AG10803 (cell line): Measurements from ENCODE around the gene PPP2R2D.

Experiments used
- DNase-seq: peaks from one replicate; pipeline ENCODE4 v3.0.0; 2010; ENCODE audit warnings: low read depth
- H3K4me3 ChIP-seq: 2 replicates; pipeline ENCODE4 v1.5.1; 2011; ENCODE audit warnings: mild to moderate bottlenecking, low read length, control low read depth
- TF ChIP-seq, protein P1 (sequence below): conservative IDR thresholded peaks from 2 replicates; pipeline ENCODE4 v1.5.1; 2011; ENCODE audit warnings: mild to moderate bottlenecking, low read length, control low read depth, inconsistent platforms

Gene PPP2R2D

DNA sequence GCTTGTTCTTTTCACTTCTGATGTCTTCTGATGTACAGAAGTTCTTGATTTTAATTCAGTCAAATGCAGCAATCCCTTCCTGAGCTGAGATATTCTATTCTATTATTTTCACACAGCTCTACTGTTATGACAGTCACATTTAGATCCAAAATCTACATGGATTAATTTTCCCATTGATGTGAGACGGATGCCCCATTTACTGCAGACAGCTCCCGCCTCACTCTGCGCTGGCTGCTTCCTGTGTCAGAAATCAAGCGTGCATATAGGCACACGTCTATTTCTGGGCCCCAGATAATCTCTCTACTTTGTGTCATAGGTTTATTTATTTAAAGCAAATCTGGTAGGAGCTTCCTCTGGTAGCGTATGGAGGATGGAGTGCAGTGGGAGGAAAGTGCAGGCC, 74.2 kb downstream of the PPP2R2D start:
- H3K4me3 ChIP-seq, result no peak overlapping the region
- TF ChIP-seq, protein P1, sequence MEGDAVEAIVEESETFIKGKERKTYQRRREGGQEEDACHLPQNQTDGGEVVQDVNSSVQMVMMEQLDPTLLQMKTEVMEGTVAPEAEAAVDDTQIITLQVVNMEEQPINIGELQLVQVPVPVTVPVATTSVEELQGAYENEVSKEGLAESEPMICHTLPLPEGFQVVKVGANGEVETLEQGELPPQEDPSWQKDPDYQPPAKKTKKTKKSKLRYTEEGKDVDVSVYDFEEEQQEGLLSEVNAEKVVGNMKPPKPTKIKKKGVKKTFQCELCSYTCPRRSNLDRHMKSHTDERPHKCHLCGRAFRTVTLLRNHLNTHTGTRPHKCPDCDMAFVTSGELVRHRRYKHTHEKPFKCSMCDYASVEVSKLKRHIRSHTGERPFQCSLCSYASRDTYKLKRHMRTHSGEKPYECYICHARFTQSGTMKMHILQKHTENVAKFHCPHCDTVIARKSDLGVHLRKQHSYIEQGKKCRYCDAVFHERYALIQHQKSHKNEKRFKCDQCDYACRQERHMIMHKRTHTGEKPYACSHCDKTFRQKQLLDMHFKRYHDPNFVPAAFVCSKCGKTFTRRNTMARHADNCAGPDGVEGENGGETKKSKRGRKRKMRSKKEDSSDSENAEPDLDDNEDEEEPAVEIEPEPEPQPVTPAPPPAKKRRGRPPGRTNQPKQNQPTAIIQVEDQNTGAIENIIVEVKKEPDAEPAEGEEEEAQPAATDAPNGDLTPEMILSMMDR, result no peak
- no peak for DNase-seq

DNA sequence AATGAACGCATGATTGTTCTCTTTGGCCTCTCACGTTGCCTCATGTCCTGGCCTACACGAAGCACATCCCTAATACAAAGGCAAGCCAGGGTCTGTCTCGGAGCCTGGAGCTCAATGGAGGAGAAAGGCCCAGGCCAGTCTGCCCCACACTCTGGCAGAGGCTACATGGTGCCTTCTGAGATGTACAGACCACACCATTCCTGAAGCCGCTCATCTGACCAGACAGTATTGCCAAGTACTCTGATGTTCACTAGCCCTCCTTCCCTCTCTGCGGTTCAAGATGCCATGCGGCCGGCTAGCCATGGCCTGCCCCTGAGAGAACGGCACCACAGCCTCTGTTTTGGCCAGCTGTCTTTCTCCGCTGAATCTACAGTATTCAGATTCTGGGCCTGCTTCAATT, 75.0 kb downstream of the PPP2R2D start:
- TF ChIP-seq, protein P1, result no peak
- no peak overlapping the region for H3K4me3 ChIP-seq
- no peak for DNase-seq

DNA sequence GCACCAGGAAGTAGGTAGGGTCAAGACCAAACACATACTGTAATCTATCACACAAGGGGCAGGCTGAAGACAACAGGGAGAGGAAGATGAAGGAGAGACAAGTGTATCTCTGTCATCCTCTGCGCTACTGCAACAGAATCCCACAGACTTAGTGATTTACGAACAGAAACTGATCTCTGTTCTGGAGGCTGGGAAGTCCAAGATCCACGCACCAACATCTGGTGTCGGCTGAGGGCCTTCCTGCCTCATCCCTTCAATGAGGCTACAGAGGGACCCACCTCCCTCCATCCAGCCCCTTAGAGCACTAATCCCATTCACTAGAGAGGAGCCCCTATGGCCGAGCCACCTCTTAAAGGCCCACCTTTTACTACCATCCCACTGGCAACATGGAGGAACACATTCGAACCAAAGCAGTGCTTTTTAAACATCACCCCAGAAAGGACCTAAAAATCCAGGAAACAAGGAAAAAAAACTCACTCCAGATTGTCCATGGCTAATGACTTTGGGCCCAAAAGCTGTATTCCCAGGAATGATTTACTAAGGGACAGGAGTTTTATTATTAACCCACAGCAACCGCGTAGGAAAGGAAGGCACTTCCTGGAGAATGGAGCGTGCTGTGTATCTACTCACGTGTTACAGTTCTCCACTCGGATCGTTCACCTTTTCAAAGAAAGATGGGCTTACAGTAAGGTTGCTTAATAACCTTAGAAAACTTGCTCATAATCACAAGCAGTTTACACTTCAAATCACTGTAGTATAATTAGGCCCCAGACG, 76.7 kb downstream of the PPP2R2D start:
- H3K4me3 ChIP-seq, result no peak overlapping the region
- DNase-seq, result no peak
- TF ChIP-seq, protein P1, result no peak

DNA sequence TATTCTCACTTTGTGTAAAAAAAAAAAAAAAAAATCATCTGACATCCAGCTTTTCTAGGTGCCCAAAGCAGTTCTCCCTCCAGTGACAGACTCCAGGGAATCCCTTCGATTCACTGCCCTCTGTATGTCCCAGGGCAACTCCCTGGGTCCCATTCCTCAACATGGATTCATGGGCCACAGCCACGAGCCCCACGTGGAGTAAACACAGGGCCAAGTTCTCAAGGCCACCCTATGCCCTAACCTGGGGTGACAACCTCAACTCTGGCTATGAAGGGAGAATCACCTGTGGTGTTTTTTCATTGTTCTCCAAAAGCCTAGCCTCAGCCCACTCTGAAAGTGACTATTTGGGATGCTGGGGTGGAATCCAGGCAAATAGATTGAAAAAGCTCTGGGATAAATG, 77.6 kb downstream of the PPP2R2D start:
- no peak for DNase-seq
- TF ChIP-seq, protein P1, result no peak
- H3K4me3 ChIP-seq, result no peak overlapping the region

DNA sequence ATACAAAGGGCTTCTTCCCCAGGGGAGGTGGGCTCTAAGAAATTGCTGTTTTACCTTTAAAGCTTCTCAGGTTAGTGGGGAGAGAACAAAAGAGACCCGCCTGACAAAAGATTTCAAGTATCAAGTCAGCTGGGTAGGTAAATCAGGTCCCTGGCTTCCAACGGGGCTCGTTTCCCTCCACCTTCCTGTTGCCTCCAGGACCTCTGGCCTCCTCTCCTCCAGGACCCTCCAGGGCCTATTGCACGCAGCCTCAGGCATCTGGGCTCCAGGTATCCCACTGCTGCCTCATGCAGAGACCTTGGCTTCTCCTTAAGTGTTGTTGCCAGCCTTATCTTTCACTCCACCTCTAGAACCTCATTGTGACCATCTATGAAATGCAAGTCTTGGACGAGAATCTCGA, 78.0 kb downstream of the PPP2R2D start:
- TF ChIP-seq, protein P1, result no peak
- DNase-seq, result no peak
- peak overlapping the region; percentile 93 for H3K4me3 ChIP-seq

DNA sequence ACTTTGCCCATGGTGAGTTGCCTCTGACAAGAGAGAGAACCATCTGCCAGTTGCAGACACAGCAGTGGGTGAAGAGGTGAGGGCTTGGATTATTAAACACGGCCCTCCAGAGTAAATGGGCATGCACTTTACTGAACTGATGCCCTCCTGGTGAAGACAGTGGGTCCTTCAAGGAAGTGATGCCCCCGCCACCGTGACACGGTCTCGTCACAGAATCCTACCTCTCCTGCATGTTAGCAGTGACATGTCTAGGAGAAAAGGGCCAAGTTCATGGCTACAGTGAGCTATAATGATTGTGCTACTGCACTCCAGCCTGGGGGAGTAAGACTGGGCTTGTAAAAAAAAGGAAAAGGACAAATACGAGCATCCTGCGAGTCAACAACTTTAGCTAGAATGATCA, 78.5 kb downstream of the PPP2R2D start:
- peak overlapping the region; percentile 93 for H3K4me3 ChIP-seq
- TF ChIP-seq, protein P1, result no peak
- DNase-seq, result no peak

DNA sequence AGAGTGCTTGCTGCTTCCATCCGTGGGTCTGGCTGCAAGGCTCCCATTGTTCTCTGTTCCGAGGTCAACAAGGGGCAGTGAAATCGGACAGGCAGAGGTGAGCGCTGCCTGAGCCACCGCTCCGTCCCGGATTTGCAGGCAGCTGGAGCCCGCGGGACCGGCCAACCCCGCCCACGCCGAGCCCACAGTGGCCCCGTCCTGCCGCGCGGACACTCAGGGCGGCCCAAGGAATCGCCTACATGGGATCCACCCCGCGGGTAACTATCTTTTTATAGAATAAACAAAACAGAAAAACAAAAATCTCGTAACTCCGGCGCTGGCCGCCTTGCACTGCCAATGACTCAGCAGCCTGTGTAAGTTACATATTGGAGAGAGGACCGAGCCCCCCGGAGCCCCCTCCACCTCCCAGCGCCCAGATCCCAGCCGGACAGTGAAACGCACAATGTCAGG, 79.0 kb downstream of the PPP2R2D start:
- TF ChIP-seq, protein P1, result no peak
- H3K4me3 ChIP-seq, result peak overlapping the region; percentile 93
- peak; percentile 26 for DNase-seq
